ENCODE data around the gene FNIP1. TPM values are rescaled to one million over a fixed set of nuclear protein-coding genes. Genes with fewer than 3 reads are reported as not detected.

FNIP1 gene
- total and polyA plus RNA-seq, 2 experiments from 2014 or later, result 20.7 to 73.4 TPM

- no peak for TF ChIP-seq CTCF (IDR thresholded peaks at IDR 0.05; ENCODE audit: poor library complexity)
- no peak for TF ChIP-seq EZH2phosphoT487 (IDR thresholded peaks at IDR 0.05; ENCODE audit: low read depth, severe bottlenecking, unreplicated experiment)
- no peak for TF ChIP-seq EZH2 (IDR thresholded peaks at IDR 0.05; ENCODE audit: borderline replicate concordance)
- no peak for DNase-seq (ENCODE audit: low spot score)
- Histone ChIP-seq H3K27me3 (no peaks in the 10 kb centered on the region), H3K79me2 (no peaks in the 10 kb centered on the region), H3K36me3 (replicated peaks; ENCODE audit: insufficient read depth, low read depth) (no peaks in the 10 kb centered on the region), H2AFZ (no peak overlapping the region), H3K9me3 (ENCODE audit: low read depth) (no peaks in the 10 kb centered on the region), H3K27ac (no peak overlapping the region), H3K9me2 (replicated peaks; ENCODE audit: insufficient read depth) (no peaks in the 10 kb centered on the region), H4K20me1 (ENCODE audit: insufficient read depth, poor library complexity, severe bottlenecking) (no peaks in the 10 kb centered on the region), H3K4me3 (no peak overlapping the region), H3K4me1 (ENCODE audit: insufficient read depth) (no peaks in the 10 kb centered on the region), H3K4me2 (no peak overlapping the region)
- WGBS (ENCODE audit: low lambda C conversion rate, missing lambda C conversion rate), result 95% methylated on average over 10 of the region's 10 CpGs
Observed at GRCh38 chr5:131647048-131647769, 149.6 kb downstream of the FNIP1 start.

GRCh38 chr5:131644822-131645221 is 152.0 kb downstream of the FNIP1 start:
- Histone ChIP-seq H3K4me3 (no peak overlapping the region), H3K4me2 (no peak overlapping the region), H3K27me3 (no peaks in the 10 kb centered on the region), H3K9me2 (replicated peaks; ENCODE audit: insufficient read depth) (no peaks in the 10 kb centered on the region), H3K79me2 (no peaks in the 10 kb centered on the region), H2AFZ (no peak overlapping the region), H3K4me1 (ENCODE audit: insufficient read depth) (no peaks in the 10 kb centered on the region), H4K20me1 (ENCODE audit: insufficient read depth, poor library complexity, severe bottlenecking) (no peaks in the 10 kb centered on the region), H3K36me3 (replicated peaks; ENCODE audit: insufficient read depth, low read depth) (no peaks in the 10 kb centered on the region), H3K27ac (no peak overlapping the region), H3K9me3 (ENCODE audit: low read depth) (no peaks in the 10 kb centered on the region)
- WGBS (ENCODE audit: low lambda C conversion rate, missing lambda C conversion rate), result 91% methylated on average over 7 of the region's 7 CpGs
- DNase-seq (ENCODE audit: low spot score), result no peak
- TF ChIP-seq CTCF (IDR thresholded peaks at IDR 0.05; ENCODE audit: poor library complexity) (no peak), EZH2 (IDR thresholded peaks at IDR 0.05; ENCODE audit: borderline replicate concordance) (no peak), EZH2phosphoT487 (IDR thresholded peaks at IDR 0.05; ENCODE audit: low read depth, severe bottlenecking, unreplicated experiment) (no peak)

GRCh38 chr5:131644370-131644769 is 152.4 kb downstream of the FNIP1 start:
- 92% methylated on average over 1 of the region's 1 CpG for WGBS (ENCODE audit: low lambda C conversion rate, missing lambda C conversion rate)
- H3K36me3 ChIP-seq (replicated peaks; ENCODE audit: insufficient read depth, low read depth), result no peaks in the 10 kb centered on the region

More at GRCh38 chr5:131644370-131644769, 152.4 kb downstream of the FNIP1 start:
- Histone ChIP-seq H3K79me2 (no peaks in the 10 kb centered on the region), H2AFZ (no peak overlapping the region), H3K4me2 (no peak overlapping the region), H3K9me3 (ENCODE audit: low read depth) (no peaks in the 10 kb centered on the region), H3K4me1 (ENCODE audit: insufficient read depth) (no peaks in the 10 kb centered on the region), H3K27ac (no peak overlapping the region), H4K20me1 (ENCODE audit: insufficient read depth, poor library complexity, severe bottlenecking) (no peaks in the 10 kb centered on the region), H3K4me3 (no peak overlapping the region), H3K9me2 (replicated peaks; ENCODE audit: insufficient read depth) (no peaks in the 10 kb centered on the region), H3K27me3 (no peaks in the 10 kb centered on the region)
- TF ChIP-seq CTCF (IDR thresholded peaks at IDR 0.05; ENCODE audit: poor library complexity), result no peak
- TF ChIP-seq EZH2phosphoT487 (IDR thresholded peaks at IDR 0.05; ENCODE audit: low read depth, severe bottlenecking, unreplicated experiment), result no peak
- no peak for TF ChIP-seq EZH2 (IDR thresholded peaks at IDR 0.05; ENCODE audit: borderline replicate concordance)
- no peak for DNase-seq (ENCODE audit: low spot score)

Measured in hepatocyte (in vitro differentiated cells).